ENCODE measurements around the gene ABCB11. TPM values are rescaled to one million over a fixed set of nuclear protein-coding genes. Genes with fewer than 3 reads are reported as not detected.

Gene ABCB11
- total RNA-seq = under 1 TPM in 4 of 9 donors, not detected in 5; 0.05 to 0.09 (median 0.09) TPM
- polyA plus RNA-seq = under 1 TPM in 1 of 2 donors, not detected in 1; 0.10 TPM
- long read RNA-seq, donor 1 = 0 reads
- long read RNA-seq, donor 2 = 0 reads
- long read RNA-seq, donor 3 = 0 reads

- no peak within 1 kb of the TSS for H3K4me3 ChIP-seq
- 58 to 70% (median 64%) methylated on average over 3 of the region's 3 CpGs for WGBS, 4 donors
- no peak within 1 kb of the TSS for H3K27ac ChIP-seq
- DNase-seq (no peak), ATAC-seq (no peak)
- H3K9me3 ChIP-seq = peaks cover 0 to 9% (median 0%) of the 10 kb centered on the region in 12 donors
- H3K36me3 ChIP-seq = no peaks in the 10 kb centered on the region
- no peaks in the 10 kb centered on the region for H3K4me1 ChIP-seq
- TF ChIP-seq CTCF (IDR thresholded peaks at IDR 0.05) = no peak
- TF ChIP-seq POLR2A (IDR thresholded peaks at IDR 0.05) = no peak
- intact Hi-C loops (cut with DNase I) = no loop called here
- no peaks in the 10 kb centered on the region for H3K27me3 ChIP-seq
These were observed at the start of gene ABCB11 for GRCh38 chr2:169031202-169031601. Gene ABCB11, minus strand, starts transcription at chr2:169031324. Its CDS starts 13,199 bp downstream, at chr2:169018125.

GRCh38 chr2:169080250-169081069 lies 49.3 kb upstream of the ABCB11 start:
- intact Hi-C loops (cut with DNase I) = loop anchor here in 2 of 10 donors (5.0 to 10.0 kb wide), 2 partner anchors 68 to 116 kb away; no protein-coding TSS in a partner anchor
- 77 to 85% (median 82%) methylated on average over 2 of the region's 2 CpGs for WGBS, 4 donors
- H3K9me3 ChIP-seq = peaks cover 0 to 10% (median 0%) of the 10 kb centered on the region in 12 donors
- peaks cover 0 to 57% (median 9%) of the 10 kb centered on the region in 12 donors for H3K4me1 ChIP-seq
- H3K36me3 ChIP-seq = no peaks in the 10 kb centered on the region
- TF ChIP-seq CTCF (IDR thresholded peaks at IDR 0.05) (no peak), POLR2A (IDR thresholded peaks at IDR 0.05) (no peak)
- H3K27ac ChIP-seq = peak overlapping the region in 1 of 12 donors; percentile 57
- peak in 2 of 4 donors; percentile 26 to 48 for ATAC-seq
- H3K27me3 ChIP-seq = no peaks in the 10 kb centered on the region
- DNase-seq = no peak
- H3K4me3 ChIP-seq = no peak overlapping the region

- H3K27ac ChIP-seq = peak overlapping the region in 4 of 12 donors; percentile 6 to 20 (median 10)
- no peaks in the 10 kb centered on the region for H3K36me3 ChIP-seq
- H3K9me3 ChIP-seq = no peaks in the 10 kb centered on the region
- no peaks in the 10 kb centered on the region for H3K27me3 ChIP-seq
- intact Hi-C loops (cut with DNase I) = no loop called here
- no peak for TF ChIP-seq CTCF (IDR thresholded peaks at IDR 0.05)
- TF ChIP-seq POLR2A (IDR thresholded peaks at IDR 0.05) = no peak
- WGBS, 4 donors = 5 to 12% (median 9%) methylated on average over 2 of the region's 2 CpGs
- no peak overlapping the region for H3K4me3 ChIP-seq
- peaks cover 0 to 75% (median 9%) of the 10 kb centered on the region in 12 donors for H3K4me1 ChIP-seq
- DNase-seq = peak in 2 of 5 donors; percentile 20 to 26
- peak; percentile 84 to 96 (median 88) for ATAC-seq
These were observed 46.6 kb upstream of the ABCB11 start for GRCh38 chr2:169077674-169078240.
